Skin epidermis (tissue), 12 donors: Measurements from ENCODE around the gene TCIRG1.

Experiments
- H3K27ac ChIP-seq, 21 experiments: fragments of 200-600 bp; sonication (generic) in 11 of 21; one replicate each; pipeline ENCODE4 v1.5.0; 2020; ENCODE audit warnings: mild to moderate bottlenecking in 3 of 21, inconsistent platforms in 2 of 21, moderate library complexity in 2 of 21
- H3K4me3 ChIP-seq, 7 experiments: fragments of 200-600 bp; sonication (generic) in 2 of 7; one replicate each; pipeline ENCODE4 v1.5.0; 2020; ENCODE audit warnings: inconsistent platforms in 2 of 7, mild to moderate bottlenecking in 2 of 7, moderate library complexity in 1 of 7

Gene TCIRG1

DNA sequence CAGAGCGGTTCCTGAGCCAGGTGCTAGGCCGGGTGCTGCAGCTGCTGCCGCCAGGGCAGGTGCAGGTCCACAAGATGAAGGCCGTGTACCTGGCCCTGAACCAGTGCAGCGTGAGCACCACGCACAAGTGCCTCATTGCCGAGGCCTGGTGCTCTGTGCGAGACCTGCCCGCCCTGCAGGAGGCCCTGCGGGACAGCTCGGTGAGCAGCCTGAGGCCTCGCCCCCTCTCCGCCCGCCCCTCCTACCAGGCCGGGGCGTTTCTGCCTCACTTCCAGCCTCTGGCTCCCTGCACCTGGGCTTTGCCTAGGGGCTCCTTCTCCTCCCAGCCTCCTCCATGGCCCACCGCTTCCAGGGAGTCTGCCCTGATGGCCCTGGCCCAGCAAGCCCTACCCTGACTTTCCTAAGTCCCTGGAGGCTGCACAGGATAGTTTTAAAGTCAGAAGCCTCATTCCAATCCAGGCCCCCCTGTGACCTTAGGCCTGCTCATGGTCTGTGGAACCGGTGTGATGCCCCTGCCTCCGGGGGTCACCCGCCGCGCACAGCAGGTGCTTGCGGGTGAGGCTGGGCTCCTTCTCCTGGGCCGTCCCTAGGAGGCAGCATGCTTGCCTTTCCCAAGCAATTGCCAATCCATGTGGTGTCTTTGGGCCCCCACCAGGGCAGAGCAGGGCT is 5.5 kb downstream of the TCIRG1 start:
- no peak overlapping the region for H3K4me3 ChIP-seq
- H3K27ac ChIP-seq, result no peak overlapping the region

GRCh38 chr11:68044898-68045351 is 6.1 kb downstream of the TCIRG1 start:
- H3K27ac ChIP-seq, result no peak overlapping the region
- H3K4me3 ChIP-seq, result no peak overlapping the region

DNA sequence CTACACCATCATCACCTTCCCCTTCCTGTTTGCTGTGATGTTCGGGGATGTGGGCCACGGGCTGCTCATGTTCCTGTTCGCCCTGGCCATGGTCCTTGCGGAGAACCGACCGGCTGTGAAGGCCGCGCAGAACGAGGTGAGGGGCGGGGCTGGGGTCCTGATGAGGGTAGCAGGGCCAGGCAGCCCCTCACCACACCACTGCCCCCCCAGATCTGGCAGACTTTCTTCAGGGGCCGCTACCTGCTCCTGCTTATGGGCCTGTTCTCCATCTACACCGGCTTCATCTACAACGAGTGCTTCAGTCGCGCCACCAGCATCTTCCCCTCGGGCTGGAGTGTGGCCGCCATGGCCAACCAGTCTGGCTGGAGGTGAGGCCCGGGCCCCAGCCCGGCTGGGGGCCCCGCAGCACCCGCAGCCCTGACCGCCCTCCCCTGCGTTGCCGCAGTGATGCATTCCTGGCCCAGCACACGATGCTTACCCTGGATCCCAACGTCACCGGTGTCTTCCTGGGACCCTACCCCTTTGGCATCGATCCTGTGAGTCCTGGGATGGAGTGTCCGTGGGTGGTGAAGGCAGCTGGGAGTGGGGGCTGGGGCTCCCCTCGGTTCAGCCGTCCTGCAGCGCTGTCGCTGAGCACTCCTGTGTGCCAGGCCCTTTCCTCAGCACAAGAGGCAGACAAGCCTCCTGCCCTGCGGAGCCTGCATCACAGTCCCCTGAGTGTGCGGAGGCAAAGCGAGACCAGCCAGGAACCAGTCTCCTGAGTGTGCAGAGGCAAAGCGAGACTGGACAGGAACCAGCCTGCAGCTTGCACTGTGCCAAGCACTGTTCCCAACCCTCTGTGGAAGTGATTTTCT is 8.8 kb downstream of the TCIRG1 start:
- Histone ChIP-seq H3K4me3 (no peak overlapping the region), H3K27ac (no peak overlapping the region)

DNA sequence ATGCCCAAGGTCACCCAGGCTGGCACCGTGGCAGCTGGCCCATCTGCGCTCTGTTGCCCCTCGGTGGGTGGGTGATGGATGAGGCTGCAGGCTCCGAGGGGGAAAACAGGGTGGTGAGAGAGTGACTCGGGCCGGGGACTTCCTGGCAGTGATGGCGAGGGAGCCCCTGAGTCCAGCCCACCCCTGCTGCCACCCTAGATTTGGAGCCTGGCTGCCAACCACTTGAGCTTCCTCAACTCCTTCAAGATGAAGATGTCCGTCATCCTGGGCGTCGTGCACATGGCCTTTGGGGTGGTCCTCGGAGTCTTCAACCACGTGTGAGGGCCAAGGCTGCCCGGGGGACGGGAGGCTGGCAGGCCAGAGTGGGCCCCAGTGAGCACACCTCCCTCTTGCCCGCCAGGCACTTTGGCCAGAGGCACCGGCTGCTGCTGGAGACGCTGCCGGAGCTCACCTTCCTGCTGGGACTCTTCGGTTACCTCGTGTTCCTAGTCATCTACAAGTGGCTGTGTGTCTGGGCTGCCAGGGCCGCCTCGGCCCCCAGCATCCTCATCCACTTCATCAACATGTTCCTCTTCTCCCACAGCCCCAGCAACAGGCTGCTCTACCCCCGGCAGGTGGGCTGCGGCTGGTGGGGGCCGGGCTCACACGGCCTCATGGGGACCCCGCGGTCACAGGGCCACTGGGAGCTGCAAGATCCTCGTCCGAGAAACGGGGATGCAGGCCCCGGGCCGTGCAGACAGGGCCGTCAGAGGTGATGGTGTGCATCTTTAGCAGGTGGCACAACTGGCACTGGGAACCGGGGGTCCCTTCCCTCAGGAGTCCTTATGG is 10.1 kb downstream of the TCIRG1 start:
- H3K4me3 ChIP-seq, result no peak overlapping the region
- no peak overlapping the region for H3K27ac ChIP-seq

- Histone ChIP-seq H3K27ac (no peak overlapping the region), H3K4me3 (no peak overlapping the region)
Measured at GRCh38 chr11:68049509-68050370, 10.9 kb downstream of the TCIRG1 start.

GRCh38 chr11:68050371-68050841 is 11.6 kb downstream of the TCIRG1 start:
- no peak overlapping the region for H3K27ac ChIP-seq
- no peak overlapping the region for H3K4me3 ChIP-seq

- H3K27ac ChIP-seq, result peak overlapping the region in 1 of 21 experiments; percentile 39
- H3K4me3 ChIP-seq, result no peak overlapping the region
Measured at GRCh38 chr11:68051191-68052136, 12.6 kb downstream of the TCIRG1 start.

DNA sequence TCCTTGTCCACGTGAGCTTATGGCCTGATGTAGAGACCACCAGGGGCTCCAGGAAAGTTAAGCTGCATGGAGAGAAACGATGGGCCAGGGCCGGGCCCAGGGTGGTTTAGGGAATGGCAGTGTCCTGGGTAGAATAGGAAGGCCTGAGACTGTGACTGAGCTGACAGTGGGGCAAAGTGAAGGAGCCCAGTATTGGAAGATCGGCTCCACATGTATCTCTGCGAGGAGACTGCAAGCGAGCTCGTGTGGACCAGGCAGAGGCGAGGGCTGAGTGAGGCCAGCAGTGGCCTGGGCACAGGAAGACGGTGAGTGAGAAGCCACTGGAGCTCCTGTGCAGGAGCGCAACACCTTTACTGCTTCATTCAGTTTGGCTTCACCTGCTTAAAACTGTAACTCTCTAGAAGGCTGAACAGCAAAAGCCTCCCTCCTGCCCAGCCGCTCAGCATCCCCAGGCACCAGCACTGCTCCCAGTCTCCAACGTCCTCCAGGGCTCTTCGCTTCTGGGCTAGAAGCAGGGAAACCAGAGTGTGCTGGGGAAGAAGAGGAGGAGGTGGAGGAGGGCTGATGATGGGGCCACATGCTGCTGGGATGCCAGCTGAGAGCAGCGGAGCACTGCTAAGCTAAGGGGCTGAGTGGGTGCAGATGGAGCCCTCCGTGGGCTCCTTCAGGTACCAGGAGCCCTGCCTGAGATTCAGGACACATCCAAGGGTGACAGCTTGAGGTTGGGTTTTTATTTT is 13.5 kb downstream of the TCIRG1 start:
- no peak overlapping the region for H3K4me3 ChIP-seq
- no peak overlapping the region for H3K27ac ChIP-seq

DNA sequence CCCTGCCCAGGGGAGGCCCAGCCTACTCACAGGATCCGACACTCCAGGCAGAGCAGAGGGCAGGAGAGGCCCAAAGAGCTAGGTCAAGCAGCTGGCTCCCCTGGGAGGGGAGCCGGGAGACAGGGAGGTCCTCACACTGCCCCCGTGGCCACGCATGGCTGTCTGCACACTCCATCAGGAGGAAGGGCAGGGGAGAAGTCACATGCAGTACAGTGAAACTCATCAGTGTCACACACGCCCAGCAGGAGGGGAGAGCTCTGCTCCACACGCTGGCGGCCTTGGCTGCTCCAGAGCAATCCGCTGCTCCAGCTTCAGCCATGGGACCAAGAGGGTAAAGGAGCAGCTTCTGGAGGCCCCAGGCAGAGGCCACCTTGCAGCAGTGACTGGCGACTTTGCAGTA is 14.3 kb downstream of the TCIRG1 start:
- Histone ChIP-seq H3K4me3 (no peak overlapping the region), H3K27ac (no peak overlapping the region)

DNA sequence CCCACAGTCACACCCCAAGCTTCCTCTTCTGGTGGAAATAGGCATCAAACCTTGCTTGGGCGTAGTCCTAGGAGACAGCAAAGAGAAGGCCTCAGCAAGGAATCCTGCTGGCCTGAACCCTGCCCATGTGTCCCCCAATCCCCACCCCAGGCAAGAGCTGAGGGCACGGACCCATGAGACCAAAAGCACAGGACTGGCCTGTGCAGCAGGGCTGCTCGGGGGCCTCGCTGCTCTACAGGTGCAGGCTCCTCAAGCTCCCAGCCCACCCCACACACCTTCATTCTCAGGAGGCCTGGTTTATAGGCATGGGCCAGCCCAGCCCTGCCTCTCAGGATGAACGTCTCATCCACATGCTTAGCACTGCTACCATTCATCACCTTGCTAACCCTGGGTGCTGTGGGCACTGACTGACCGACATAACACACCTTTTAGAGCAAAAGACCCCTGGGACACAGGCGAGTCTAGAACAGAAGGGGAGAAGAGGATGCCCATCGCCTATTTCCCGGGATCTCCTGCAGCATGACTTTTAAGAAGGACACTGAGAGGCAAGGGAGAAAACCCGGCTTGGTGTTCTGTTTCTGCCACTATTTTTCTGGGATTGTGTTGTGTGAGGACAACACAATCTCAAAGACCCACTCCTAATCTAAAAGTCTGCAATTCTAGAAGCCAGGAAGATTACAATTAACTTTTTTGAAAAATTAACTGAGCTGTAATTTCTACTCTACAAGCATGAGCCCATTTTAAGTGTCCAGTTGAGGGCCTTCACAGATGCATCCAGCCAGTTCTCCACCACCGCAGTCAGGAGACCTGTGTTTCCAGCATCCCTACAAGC is 15.4 kb downstream of the TCIRG1 start:
- H3K4me3 ChIP-seq, result no peak overlapping the region
- no peak overlapping the region for H3K27ac ChIP-seq

DNA sequence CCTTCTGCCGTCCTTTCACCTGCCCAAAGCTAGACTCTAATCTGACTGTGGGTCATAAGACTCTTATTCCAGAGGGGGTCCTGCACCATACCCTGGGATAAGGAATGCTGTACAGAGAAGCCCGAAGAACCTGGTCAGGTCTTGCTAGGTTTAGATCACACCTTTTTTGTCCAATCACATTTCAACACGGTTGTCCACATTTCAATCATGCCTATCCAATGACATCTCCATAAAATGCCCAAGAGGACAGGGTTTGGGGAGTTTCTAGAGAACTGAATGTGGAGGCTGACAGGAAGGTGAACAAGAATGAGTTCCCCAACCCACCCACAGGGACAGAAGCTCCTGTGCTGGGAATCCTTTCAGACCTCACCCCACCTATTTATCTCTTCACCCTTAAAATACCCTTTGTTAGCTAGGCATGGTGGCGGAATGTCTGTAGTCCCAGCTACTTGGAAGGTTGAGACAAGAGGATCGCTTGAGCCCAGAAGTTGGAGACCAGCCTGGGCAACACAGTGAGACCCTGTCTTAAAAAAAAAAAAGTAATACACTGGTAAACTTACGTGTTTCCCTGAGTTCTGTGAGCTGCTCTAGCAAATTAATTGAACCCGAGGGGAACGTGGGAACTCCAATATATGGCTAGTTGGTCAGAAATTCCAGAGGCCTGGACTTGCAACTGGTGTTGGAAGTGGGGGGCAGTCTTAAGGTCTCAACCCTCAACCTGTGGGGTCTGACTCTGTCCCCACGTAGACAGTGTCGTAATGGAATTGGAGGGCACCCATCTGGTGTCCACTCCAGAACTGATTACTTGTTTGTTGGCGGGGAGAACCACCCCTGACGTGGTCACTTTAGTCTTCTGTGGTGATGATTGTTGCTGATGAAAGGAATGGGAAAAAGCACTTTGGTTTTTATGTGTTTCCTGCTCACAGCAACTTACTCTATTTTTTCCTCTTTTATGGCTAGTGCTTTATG is 17.8 kb downstream of the TCIRG1 start:
- no peak overlapping the region for H3K4me3 ChIP-seq
- H3K27ac ChIP-seq, result no peak overlapping the region

DNA sequence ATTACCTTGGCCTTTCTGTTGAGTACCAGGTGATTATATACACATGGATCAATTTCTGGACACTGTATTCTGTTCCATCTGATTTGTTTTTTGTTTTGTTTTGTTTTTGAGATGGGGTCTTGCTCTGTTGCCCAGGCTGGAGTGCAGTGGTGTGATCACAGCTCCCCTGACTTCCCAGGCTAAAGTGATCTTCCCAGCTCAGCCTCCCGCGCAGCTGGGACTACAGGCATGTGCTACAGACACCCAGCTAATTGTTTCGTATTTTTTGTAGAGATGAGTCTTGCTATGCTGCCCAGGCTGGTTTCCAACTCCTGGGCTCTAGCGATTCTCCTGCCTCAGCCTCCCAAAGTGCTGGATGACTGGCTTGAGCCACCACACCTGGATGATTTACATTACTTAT is 19.0 kb downstream of the TCIRG1 start:
- no peak overlapping the region for H3K27ac ChIP-seq
- H3K4me3 ChIP-seq, result no peak overlapping the region

GRCh38 chr11:68061508-68061907 is 22.7 kb downstream of the TCIRG1 start:
- Histone ChIP-seq H3K27ac (no peak overlapping the region), H3K4me3 (no peak overlapping the region)

- no peak overlapping the region for H3K4me3 ChIP-seq
- H3K27ac ChIP-seq, result no peak overlapping the region
Measured at GRCh38 chr11:68064926-68065325, 26.1 kb downstream of the TCIRG1 start.

GRCh38 chr11:68065841-68066240 is 27.0 kb downstream of the TCIRG1 start:
- H3K27ac ChIP-seq, result no peak overlapping the region

DNA sequence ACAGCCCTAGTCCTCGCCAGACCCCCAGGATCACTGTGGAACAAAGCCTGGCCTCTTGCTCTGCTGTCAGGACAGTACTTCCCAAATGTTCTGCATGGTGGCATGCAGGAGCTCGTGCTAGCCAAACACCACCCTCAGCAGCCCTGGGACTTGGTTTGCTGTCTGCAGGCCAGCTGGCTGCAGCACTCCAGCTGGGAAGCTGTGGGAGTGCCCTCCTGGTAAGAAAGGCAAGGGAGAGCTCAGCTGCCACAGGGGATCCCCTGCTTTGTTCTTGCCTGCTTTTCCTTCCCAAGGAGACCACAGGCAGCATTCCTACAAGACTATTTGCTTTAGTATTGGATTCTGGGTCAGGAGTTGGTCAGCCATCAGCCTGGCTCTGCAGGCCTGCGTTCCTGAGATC is 27.9 kb downstream of the TCIRG1 start:
- Histone ChIP-seq H3K27ac (no peak overlapping the region), H3K4me3 (no peak overlapping the region)

More at GRCh38 chr11:68065841-68066240, 27.0 kb downstream of the TCIRG1 start:
- no peak overlapping the region for H3K4me3 ChIP-seq
